A549 treated with CpdA at 1 μM for 4 hours (cell line): ENCODE results near the gene MAPK12. TPM values are rescaled to one million over a fixed set of nuclear protein-coding genes. Genes with fewer than 3 reads are reported as not detected.

ENCODE experiments used
- total RNA-seq: library from RNA; stranded (reverse); fragments of 200-300 nt; extraction: Qiagen RNA extraction; gene quantifications from 5 replicates; pipeline ENCODE4 v1.2.3, GENCODE V29; 2022; ENCODE audit warnings: low read depth

Gene MAPK12
- total RNA-seq: 18.0 to 24.9 TPM (median 23.4 TPM) in 5 replicates

GRCh38 chr22:50261615-50262459 lies at the start of gene MAPK12:
MAPK12 (minus strand) TSS chr22:50261683; CDS start chr22:50261509, 174 bp downstream.

GRCh38 chr22:50306753-50307749 lies 45.6 kb upstream of the MAPK12 start, which contains the start of gene PLXNB2:
PLXNB2 (minus strand) TSS chr22:50307646; CDS start chr22:50290584, 17,062 bp downstream.

GRCh38 chr22:50269970-50270665 lies 8.6 kb upstream of the MAPK12 start, which contains the start of gene MAPK11:
MAPK11 (minus strand) TSS chr22:50270380; CDS start chr22:50270292, 88 bp downstream.

GRCh38 chr22:50250555-50251476 lies 10.7 kb downstream of the MAPK12 start, which contains the start of gene HDAC10:
HDAC10 (minus strand) TSS chr22:50251265; CDS start chr22:50251032, 233 bp downstream.

GRCh38 chr22:50244420-50245213 lies 16.9 kb downstream of the MAPK12 start, which contains the start of gene TUBGCP6:
TUBGCP6 (minus strand) TSS chr22:50245023; CDS start chr22:50244459, 564 bp downstream.

Other genes starting within 250 kb of the MAPK12 start
- gene IL17REL, start 248.9 kb downstream of the MAPK12 start, total RNA-seq: not detected in 5 replicates
- gene TTLL8, start 203.4 kb downstream of the MAPK12 start, total RNA-seq: not detected in 5 replicates
- gene MLC1, start 176.3 kb downstream of the MAPK12 start, total RNA-seq: 0.06 to 0.07 TPM (median 0.07 TPM) in 3 of 5 replicates, not detected in the others
- gene MOV10L1, start 171.7 kb downstream of the MAPK12 start, total RNA-seq: not detected in 5 replicates
- gene PANX2, start 91.0 kb downstream of the MAPK12 start, total RNA-seq: 6.2 to 7.7 TPM (median 7.0 TPM) in 5 replicates
- 23.5 to 41.4 TPM (median 35.1 TPM) in 5 replicates for gene TRABD, start 75.8 kb downstream of the MAPK12 start, total RNA-seq
- gene SELENOO, start 60.7 kb downstream of the MAPK12 start, total RNA-seq: 13.1 to 22.1 TPM (median 17.1 TPM) in 5 replicates
- 7.2 to 13.0 TPM (median 9.8 TPM) in 5 replicates for gene TUBGCP6, start 16.7 kb downstream of the MAPK12 start, total RNA-seq
- 7.9 to 14.0 TPM (median 12.2 TPM) in 5 replicates for gene HDAC10, start 10.4 kb downstream of the MAPK12 start, total RNA-seq
- gene MAPK11, start 8.7 kb upstream of the MAPK12 start, total RNA-seq: 4.5 to 7.4 TPM (median 7.0 TPM) in 5 replicates
- 93.1 to 128 TPM (median 108 TPM) in 5 replicates for gene PLXNB2, start 46.0 kb upstream of the MAPK12 start, total RNA-seq
- 2.2 to 3.4 TPM (median 2.8 TPM) in 5 replicates for gene DENND6B, start 65.3 kb upstream of the MAPK12 start, total RNA-seq
- 9.3 to 13.6 TPM (median 13.2 TPM) in 5 replicates for gene PPP6R2, start 81.6 kb upstream of the MAPK12 start, total RNA-seq
- gene SBF1, start 213.4 kb upstream of the MAPK12 start, total RNA-seq: 17.7 to 27.3 TPM (median 24.6 TPM) in 5 replicates
- gene ADM2, start 219.9 kb upstream of the MAPK12 start, total RNA-seq: 0.49 to 0.87 TPM (median 0.50 TPM) in 5 replicates
- gene MIOX, start 225.2 kb upstream of the MAPK12 start, total RNA-seq: 0.05 TPM in 1 of 5 replicates, not detected in the others
- gene LMF2, start 246.0 kb upstream of the MAPK12 start, total RNA-seq: 30.4 to 50.1 TPM (median 44.1 TPM) in 5 replicates
- 33.4 to 40.4 TPM (median 37.2 TPM) in 5 replicates for gene NCAPH2, start 246.5 kb upstream of the MAPK12 start, total RNA-seq